Fibroblast of mammary gland (primary cell): Measurements from ENCODE around the gene LSP1.
A peak's percentile ranks its signal among the peaks of the same experiment; 100 is the strongest.

Experiments
- DNase-seq: peaks from one replicate; pipeline ENCODE4 v3.0.0-alpha.2; 2010; ENCODE audit warnings: low read depth
- H3K4me3 ChIP-seq: 2 replicates; pipeline ENCODE4 v1.5.1; 2011; ENCODE audit warnings: low read depth, mild to moderate bottlenecking, low read length, moderate library complexity; ENCODE audit not compliant: control insufficient read depth
- TF ChIP-seq, protein P1 (sequence below): conservative IDR thresholded peaks from 2 replicates; pipeline ENCODE4 v1.5.1; 2011; ENCODE audit warnings: low read depth, low read length, inconsistent platforms; ENCODE audit not compliant: control insufficient read depth, insufficient read depth

The LSP1 gene

DNA sequence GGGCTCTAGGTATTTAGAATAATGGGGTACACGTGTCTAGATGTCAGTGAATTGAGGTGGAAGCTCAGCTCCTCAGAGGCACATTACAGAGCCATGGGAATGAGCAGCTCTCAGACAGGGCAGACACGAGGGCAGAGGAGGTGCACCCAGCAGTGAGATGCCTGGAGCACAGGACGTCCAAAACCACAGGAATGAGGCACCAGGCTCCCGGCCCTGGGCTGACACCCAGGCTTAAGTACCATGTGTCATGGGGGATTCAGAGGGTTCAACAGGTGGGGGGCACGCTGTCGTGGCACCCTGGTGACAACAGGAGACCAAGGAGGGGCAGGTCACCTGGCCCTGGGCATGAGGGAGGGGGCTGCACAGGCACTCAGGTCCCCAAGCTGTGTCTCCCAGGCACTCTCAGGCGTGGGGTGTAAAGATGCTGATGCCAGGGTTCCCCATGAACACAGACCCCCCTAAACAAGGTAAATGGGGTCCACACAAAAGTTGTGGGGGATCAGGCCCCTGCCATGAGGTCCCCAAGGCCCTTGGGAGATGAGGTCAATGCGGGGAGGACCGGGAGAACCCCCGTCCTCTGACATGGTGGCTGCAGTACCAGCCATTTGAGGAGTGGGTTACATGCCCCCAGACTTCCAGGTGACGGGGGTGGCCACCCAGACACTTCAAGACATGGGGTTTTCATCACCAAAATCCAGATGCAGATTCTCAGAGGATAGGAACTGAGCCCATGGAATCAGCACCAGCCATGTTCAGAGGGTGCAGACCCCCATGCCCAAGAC lies 23.7 kb upstream of the LSP1 start:
- DNase-seq: no peak
- TF ChIP-seq, protein P1, sequence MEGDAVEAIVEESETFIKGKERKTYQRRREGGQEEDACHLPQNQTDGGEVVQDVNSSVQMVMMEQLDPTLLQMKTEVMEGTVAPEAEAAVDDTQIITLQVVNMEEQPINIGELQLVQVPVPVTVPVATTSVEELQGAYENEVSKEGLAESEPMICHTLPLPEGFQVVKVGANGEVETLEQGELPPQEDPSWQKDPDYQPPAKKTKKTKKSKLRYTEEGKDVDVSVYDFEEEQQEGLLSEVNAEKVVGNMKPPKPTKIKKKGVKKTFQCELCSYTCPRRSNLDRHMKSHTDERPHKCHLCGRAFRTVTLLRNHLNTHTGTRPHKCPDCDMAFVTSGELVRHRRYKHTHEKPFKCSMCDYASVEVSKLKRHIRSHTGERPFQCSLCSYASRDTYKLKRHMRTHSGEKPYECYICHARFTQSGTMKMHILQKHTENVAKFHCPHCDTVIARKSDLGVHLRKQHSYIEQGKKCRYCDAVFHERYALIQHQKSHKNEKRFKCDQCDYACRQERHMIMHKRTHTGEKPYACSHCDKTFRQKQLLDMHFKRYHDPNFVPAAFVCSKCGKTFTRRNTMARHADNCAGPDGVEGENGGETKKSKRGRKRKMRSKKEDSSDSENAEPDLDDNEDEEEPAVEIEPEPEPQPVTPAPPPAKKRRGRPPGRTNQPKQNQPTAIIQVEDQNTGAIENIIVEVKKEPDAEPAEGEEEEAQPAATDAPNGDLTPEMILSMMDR: no peak
- H3K4me3 ChIP-seq: no peak overlapping the region

DNA sequence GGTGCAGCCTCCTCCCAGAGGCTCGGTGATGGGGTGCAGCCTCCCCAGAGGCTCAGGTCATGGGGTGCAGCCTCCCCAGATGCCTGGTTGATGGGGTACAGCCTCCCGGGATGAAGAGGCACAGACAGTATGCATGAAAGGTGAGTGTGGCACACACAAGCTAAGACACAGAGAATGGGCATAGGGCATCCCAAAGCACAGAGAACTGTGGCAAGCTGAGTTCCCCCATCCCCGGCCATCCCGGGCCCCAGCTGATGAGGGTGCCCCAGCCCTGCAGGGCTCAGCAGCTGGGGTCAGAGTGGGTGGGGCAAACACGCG lies 22.9 kb upstream of the LSP1 start:
- no peak overlapping the region for H3K4me3 ChIP-seq
- TF ChIP-seq, protein P1: no peak
- no peak for DNase-seq

DNA sequence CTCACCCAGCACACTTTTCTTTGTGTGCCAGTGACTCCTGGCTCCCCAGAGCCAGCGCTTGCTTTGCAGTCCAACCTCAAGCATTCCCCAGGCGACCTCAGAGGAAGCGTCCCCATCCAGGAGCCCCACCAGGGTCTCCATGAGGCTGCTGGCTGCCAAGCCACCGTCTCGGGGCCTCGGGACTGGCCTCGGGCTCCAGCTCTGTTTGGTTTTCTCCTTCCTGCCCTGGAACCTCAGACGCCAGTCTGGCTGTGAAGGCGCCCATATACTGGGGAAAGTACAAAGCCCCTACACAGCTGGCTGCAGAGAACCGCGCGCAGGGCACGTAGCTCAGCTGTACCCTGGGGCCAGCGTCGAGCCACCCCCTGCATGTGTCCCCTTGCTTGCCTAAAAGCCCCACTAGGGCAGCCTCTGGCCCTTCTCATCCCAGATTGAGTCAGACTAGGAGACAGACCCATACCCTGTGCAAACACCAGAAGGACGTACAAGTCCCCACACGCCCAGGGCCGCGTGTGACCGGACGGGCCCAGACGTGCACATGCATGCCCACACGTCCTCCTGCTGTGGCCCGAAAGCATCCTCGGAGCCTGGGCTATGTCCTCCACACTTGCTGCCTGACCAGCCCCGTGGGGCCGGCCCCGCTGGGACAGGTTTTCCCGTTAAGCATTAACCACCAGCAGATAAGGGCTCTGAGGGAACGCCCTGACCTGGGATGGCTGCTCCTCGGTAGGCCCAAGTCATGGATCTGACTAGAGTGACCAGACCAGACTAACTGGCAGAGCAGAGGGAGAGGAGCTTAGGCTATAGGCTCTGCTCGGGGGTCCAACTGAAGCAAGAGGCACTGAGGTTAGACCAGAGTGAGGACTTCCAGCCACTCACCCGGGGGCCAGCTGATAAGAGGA lies 22.3 kb upstream of the LSP1 start:
- no peak for DNase-seq
- H3K4me3 ChIP-seq: no peak overlapping the region
- TF ChIP-seq, protein P1: no peak

DNA sequence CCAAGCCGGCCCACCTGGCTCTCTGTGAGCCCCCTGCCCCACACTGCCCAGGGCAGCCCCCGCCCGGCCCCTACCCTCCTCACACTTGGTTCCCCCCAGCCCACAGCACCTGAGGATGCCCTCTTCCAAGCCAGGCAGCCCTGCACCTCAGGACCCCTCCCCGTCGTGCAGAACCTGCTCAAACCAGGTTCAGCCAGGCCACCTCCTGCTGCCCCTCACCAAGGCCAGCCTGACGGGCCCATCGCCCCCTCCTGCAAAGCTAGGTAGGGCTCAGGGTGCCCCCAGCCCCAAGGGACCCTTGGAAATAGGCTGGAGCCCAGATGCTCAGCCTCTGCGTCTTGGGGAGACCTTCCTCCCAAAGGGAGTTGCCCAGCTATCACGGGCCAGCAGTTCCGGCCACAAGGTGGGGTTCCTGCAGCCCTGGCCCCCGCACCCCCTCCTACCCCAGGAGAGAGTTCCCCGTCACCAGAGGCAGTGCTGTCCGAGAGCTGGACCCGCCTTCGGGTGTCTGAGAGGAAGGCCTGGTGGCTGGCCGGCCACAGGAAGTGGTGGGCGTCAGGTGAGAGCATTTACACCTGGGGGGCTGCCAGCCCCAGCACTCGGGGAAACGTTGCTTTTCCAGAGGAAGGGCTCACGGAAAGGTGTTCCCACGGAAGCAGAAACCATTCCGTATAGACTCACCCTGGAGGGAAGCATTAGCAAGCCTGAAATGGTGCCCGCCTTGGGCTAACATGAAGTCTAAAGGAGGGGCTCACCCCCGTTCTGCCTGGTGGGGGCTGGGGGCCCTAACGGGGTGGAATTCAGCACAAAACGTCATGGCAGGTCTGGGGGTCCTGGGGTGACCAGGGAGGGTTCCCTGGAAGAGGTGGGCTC lies 21.3 kb upstream of the LSP1 start:
- TF ChIP-seq, protein P1: no peak
- DNase-seq: no peak
- H3K4me3 ChIP-seq: no peak overlapping the region

DNA sequence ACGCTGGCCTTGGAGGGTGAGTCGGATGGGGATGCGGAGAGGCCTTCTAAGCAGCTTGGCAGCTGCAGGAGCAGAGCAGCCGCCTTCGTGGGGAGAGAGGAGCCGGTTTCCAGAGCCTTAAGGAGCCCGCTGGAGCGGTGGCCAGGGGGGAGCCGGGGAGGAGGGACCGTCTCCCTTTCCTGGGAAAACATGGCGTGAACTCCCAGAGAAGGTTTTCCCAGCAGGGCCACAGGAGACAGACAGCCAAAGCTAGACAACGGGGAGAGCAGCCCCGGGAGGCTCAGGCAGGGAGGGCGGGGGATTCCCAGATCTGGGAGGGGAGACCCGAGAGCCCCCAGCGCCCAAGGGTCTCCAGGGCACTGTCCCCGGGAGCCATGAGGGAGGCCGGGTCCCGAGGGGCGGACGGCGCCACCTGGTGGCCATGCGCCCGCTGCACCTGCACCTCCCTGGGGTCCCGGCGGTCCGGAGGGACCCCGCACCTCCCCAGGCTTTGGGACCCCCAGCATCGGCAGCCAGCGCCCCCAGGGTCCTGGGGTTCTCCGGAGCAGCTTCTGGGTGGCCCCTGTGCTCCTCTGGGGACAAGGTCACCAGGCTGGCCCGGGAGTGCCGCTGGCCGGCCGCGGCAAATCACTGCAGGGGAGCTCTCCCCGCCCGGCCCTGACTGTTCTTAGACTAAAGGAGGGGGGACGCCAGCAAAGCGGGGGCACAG lies 20.5 kb upstream of the LSP1 start:
- DNase-seq: no peak
- H3K4me3 ChIP-seq: no peak overlapping the region
- TF ChIP-seq, protein P1: peak; percentile 65

DNA sequence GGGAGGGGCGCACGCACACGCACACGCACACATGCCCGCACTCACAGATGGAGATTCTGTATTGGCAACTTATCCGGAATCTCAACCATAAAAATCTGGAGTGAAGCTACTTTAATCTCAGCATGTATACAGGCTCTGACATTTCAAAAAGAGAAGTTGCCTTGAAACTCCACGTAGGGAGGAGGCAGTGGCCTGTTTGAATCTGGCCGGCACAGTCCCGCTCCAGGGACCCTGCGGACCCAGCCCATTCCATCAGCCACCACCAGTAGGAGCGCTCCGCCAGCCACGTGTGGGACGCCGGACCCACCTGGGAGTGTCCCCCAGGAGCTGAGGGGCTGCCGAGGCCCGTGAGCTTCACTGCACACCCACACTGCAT lies 20.0 kb upstream of the LSP1 start:
- TF ChIP-seq, protein P1: no peak
- no peak for DNase-seq
- H3K4me3 ChIP-seq: no peak overlapping the region
